Liver (tissue), 9 donors: ENCODE measurements around the gene ATAD1. TPM values are rescaled to one million over a fixed set of nuclear protein-coding genes. Genes with fewer than 3 reads are reported as not detected.
A peak's percentile ranks its signal among the peaks of the same experiment; 100 is the strongest.

Experiments used
- DNase-seq: peaks from one replicate; pipeline ENCODE4 v3.0.0-alpha.2; 2017; ENCODE audit warnings: low spot score
- H3K27ac ChIP-seq, 2 donors: one replicate each; pipeline ENCODE4 v1.7.0; 2013; ENCODE audit warnings: inconsistent platforms in 2 of 2, low read length in 2 of 2, control low read depth in 1 of 2, low read depth in 1 of 2, mild to moderate bottlenecking in 1 of 2
- H3K27me3 ChIP-seq, 4 donors: one replicate each; pipeline versions ENCODE4 v1.6.1 to v1.7.0; 2013; ENCODE audit warnings: low read length in 3 of 4, inconsistent platforms in 1 of 4, mild to moderate bottlenecking in 1 of 4, moderate library complexity in 1 of 4; ENCODE audit not compliant: control insufficient read depth in 4 of 4, insufficient read depth in 4 of 4
- H3K36me3 ChIP-seq, 4 donors: one replicate each; pipeline versions ENCODE4 v1.6.1 to v1.7.0; 2013; ENCODE audit warnings: low read length in 3 of 4, mild to moderate bottlenecking in 3 of 4, low read depth in 1 of 4, moderate library complexity in 1 of 4; ENCODE audit not compliant: control insufficient read depth in 4 of 4, insufficient read depth in 3 of 4
- H3K4me1 ChIP-seq, 4 donors: one replicate each; pipeline versions ENCODE4 v1.6.1 to v1.7.0; 2013; ENCODE audit warnings: low read length in 3 of 4, mild to moderate bottlenecking in 3 of 4, moderate library complexity in 1 of 4; ENCODE audit not compliant: control insufficient read depth in 4 of 4, insufficient read depth in 4 of 4
- H3K4me3 ChIP-seq, 3 donors: one replicate each; pipeline versions ENCODE4 v1.6.1 to v1.7.0; 2013; ENCODE audit warnings: low read length in 3 of 3, control low read depth in 1 of 3, low read depth in 1 of 3, mild to moderate bottlenecking in 1 of 3
- H3K9ac ChIP-seq, 2 donors: one replicate each; pipeline ENCODE4 v1.7.0; 2013; ENCODE audit warnings: low read length in 2 of 2, mild to moderate bottlenecking in 2 of 2, moderate library complexity in 2 of 2, control low read depth in 1 of 2, low read depth in 1 of 2
- H3K9me3 ChIP-seq, 4 donors: one replicate each; pipeline versions ENCODE4 v1.6.1 to v1.7.0; 2013; ENCODE audit warnings: low read length in 3 of 4; ENCODE audit not compliant: control insufficient read depth in 4 of 4
- FOXA2 ChIP-seq: IDR thresholded peaks from 2 replicates; pipeline ENCODE4 v1.6.1; 2016; ENCODE audit warnings: antibody characterized with exemption
- GABPA ChIP-seq, 2 donors: IDR thresholded peaks in 1 of 2; conservative IDR thresholded peaks in 1 of 2; 2 replicates each; pipeline ENCODE4 v1.6.1; 2016; ENCODE audit warnings: antibody characterized with exemption in 2 of 2, mild to moderate bottlenecking in 1 of 2, moderate library complexity in 1 of 2
- NR2F2 ChIP-seq: IDR thresholded peaks from 2 replicates; pipeline ENCODE4 v1.6.1; 2016; ENCODE audit warnings: antibody characterized with exemption
- RAD21 ChIP-seq, 2 donors: IDR thresholded peaks; 2 replicates each; pipeline ENCODE4 v1.6.1; 2016; ENCODE audit warnings: antibody characterized with exemption in 2 of 2, mild to moderate bottlenecking in 2 of 2
- RXRA ChIP-seq, 2 donors: IDR thresholded peaks; 2 replicates each; pipeline ENCODE4 v1.6.1; 2017 to 2018; ENCODE audit warnings: antibody characterized with exemption in 2 of 2, mild to moderate bottlenecking in 1 of 2
- WGBS: extraction: QIAGEN DNeasy Blood & Tissue Kit; methylation state at CpG from one replicate; pipeline ENCODE4 v1.1.7; 2013; 5-methylcytosine and 5-hydroxymethylcytosine counted together
- polyA plus RNA-seq, 2 donors: library from polyadenylated mRNA; stranded (reverse) in 1 of 2; unstranded in 1 of 2; fragments of 200-250 nt in 1 of 2; fragments of >200 nt in 1 of 2; fragmentation: Nextera tagmentation in 1 of 2; extraction: Ambion mirVana in 1 of 2; gene quantifications; one replicate each; pipeline versions ENCODE4 v1.2.1 to v1.2.3, GENCODE V29; 2013 to 2015
- total RNA-seq, 2 donors: library from RNA; depleted of rRNA; stranded (reverse); fragments of >200 nt; gene quantifications; one replicate each; pipeline ENCODE4 v1.2.3, GENCODE V29; 2014
- TF ChIP-seq, protein P1 (sequence below): IDR thresholded peaks from 2 replicates; pipeline ENCODE4 v1.6.1; 2016; ENCODE audit warnings: antibody characterized with exemption, mild to moderate bottlenecking
- TF ChIP-seq, protein P2 (sequence below): fragments of 150-350 bp; IDR thresholded peaks from 2 replicates; pipeline ENCODE4 v1.5.1; 2017; ENCODE audit warnings: improper control_type of control experiment, low read depth, low read length; ENCODE audit not compliant: missing input control
- TF ChIP-seq, protein P3 (sequence below): IDR thresholded peaks from 2 replicates; pipeline ENCODE4 v1.6.1; 2016; ENCODE audit warnings: antibody characterized with exemption
- donor health status: healthy.
- donor health status: healthy.
- donor health status: healthy.
- donor health status: healthy.
- donor health status: healthy.

Gene ATAD1
- total and polyA plus RNA-seq, 4 donors, result 12.6 to 33.4 (median 13.1) TPM

DNA sequence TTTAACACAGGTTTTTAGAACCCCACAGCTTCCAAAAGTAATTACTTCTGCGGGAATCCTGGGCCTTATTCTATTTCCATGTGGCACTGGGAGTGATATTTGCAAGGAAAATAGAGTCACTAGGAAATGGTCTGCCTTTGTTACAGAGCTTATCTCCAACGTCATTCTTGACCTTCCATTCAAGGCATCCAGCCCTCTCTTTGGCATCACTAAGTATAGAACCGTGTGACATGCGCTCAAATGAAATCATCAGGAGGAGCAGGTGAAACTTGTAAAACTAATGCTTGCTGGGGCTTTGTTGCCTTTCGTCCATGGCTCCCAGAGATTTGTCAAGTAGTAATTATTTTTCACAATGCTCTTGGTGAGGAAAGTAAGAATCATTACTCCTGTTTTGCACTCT lies 84.9 kb downstream of the ATAD1 start:
- Histone ChIP-seq H3K9ac (no peak overlapping the region), H3K4me1 (peaks cover 0 to 6% (median 0%) of the 10 kb centered on the region in 4 donors), H3K27me3 (no peaks in the 10 kb centered on the region), H3K36me3 (peaks cover 0 to 20% (median 2%) of the 10 kb centered on the region in 4 donors), H3K4me3 (no peak overlapping the region), H3K27ac (no peak overlapping the region), H3K9me3 (no peaks in the 10 kb centered on the region)
- DNase-seq, result no peak
- WGBS, result 80% methylated on average over 5 of the region's 5 CpGs
- TF ChIP-seq NR2F2, result no peak
- TF ChIP-seq RXRA (IDR thresholded peaks at IDR 0.05), result no peak

DNA sequence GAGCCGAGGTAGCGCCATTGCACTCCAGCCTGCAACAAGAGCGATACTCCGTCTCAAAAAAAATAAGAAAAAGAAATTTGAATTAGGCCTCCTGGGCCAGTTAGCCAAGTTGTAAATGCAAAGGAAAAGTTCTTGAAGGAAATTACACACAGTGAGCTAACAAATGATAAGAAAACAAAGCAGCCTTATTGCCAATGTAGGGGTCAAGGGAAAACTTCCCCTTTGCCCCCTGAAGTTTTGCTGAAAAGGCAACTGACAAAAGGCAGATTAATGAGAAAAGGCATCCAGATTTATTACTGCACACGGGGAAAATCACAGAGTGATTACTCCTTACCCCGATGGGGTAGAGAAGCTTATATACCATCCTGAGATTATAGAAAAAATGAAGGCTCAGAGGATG lies 88.1 kb downstream of the ATAD1 start:
- 86% methylated on average over 6 of the region's 6 CpGs for WGBS
- H3K36me3 ChIP-seq, result peaks cover 4 to 28% (median 4%) of the 10 kb centered on the region in 4 donors
- peak; percentile 12 for TF ChIP-seq NR2F2
- no peak for TF ChIP-seq GABPA (IDR thresholded peaks at IDR 0.05 in 1 of 2, conservative IDR thresholded peaks at IDR 0.05 in 1 of 2)

DNA sequence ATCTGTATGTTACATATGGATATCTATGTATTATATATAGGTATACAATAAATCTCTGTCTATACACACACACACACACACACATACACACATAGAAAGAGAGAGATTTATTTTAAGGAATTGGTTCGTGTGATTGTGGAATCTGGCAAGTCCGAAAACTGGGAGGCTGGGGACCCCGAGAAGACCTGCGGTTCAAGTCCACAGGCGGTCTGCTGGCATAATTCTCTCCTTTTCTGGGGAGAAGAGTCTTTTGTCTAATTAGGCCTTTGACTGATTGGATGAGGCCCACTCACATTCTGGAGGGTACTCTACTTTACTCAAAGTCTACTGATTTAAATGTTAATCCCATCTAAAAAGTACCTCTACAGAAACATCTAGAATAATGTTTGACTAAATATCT lies 93.2 kb downstream of the ATAD1 start:
- H3K36me3 ChIP-seq, result peaks cover 1 to 13% (median 8%) of the 10 kb centered on the region in 4 donors
- no peak overlapping the region for H3K4me3 ChIP-seq
- no peak for TF ChIP-seq GABPA (IDR thresholded peaks at IDR 0.05 in 1 of 2, conservative IDR thresholded peaks at IDR 0.05 in 1 of 2)
- TF ChIP-seq RXRA (IDR thresholded peaks at IDR 0.05), result no peak
- TF ChIP-seq, protein P1, sequence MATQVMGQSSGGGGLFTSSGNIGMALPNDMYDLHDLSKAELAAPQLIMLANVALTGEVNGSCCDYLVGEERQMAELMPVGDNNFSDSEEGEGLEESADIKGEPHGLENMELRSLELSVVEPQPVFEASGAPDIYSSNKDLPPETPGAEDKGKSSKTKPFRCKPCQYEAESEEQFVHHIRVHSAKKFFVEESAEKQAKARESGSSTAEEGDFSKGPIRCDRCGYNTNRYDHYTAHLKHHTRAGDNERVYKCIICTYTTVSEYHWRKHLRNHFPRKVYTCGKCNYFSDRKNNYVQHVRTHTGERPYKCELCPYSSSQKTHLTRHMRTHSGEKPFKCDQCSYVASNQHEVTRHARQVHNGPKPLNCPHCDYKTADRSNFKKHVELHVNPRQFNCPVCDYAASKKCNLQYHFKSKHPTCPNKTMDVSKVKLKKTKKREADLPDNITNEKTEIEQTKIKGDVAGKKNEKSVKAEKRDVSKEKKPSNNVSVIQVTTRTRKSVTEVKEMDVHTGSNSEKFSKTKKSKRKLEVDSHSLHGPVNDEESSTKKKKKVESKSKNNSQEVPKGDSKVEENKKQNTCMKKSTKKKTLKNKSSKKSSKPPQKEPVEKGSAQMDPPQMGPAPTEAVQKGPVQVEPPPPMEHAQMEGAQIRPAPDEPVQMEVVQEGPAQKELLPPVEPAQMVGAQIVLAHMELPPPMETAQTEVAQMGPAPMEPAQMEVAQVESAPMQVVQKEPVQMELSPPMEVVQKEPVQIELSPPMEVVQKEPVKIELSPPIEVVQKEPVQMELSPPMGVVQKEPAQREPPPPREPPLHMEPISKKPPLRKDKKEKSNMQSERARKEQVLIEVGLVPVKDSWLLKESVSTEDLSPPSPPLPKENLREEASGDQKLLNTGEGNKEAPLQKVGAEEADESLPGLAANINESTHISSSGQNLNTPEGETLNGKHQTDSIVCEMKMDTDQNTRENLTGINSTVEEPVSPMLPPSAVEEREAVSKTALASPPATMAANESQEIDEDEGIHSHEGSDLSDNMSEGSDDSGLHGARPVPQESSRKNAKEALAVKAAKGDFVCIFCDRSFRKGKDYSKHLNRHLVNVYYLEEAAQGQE, result no peak
- TF ChIP-seq NR2F2, result no peak
- DNase-seq, result no peak
- H3K9ac ChIP-seq, result no peak overlapping the region
- no peaks in the 10 kb centered on the region for H3K4me1 ChIP-seq
- WGBS, result 97% methylated on average over 5 of the region's 5 CpGs
- H3K9me3 ChIP-seq, result no peaks in the 10 kb centered on the region
- no peaks in the 10 kb centered on the region for H3K27me3 ChIP-seq
- no peak overlapping the region for H3K27ac ChIP-seq

More for the DNA sequence above, 88.1 kb downstream of the ATAD1 start:
- no peak overlapping the region for H3K4me3 ChIP-seq
- H3K4me1 ChIP-seq, result peaks cover 0 to 4% (median 0%) of the 10 kb centered on the region in 4 donors
- H3K9me3 ChIP-seq, result no peaks in the 10 kb centered on the region
- no peak overlapping the region for H3K9ac ChIP-seq
- no peak for DNase-seq
- no peak overlapping the region for H3K27ac ChIP-seq
- no peaks in the 10 kb centered on the region for H3K27me3 ChIP-seq

DNA sequence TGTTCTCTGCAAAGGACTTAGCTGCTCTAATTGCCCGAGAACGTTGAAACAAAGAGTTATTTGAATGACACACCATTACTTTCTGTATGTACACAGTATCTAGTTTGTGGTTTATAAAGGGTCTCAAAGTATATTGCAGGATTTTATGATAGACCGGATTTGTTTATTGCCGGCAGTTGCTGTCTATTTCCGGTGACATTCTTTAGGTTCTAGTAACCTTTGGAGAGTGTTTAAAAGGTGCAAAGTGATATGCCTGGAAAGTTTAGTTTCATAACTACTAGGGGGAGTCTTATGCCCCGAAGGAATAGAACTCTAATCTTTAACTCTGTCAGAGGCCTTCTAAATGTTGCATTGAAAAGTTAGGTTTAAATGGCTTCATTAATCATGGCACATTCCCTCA lies 94.5 kb downstream of the ATAD1 start:
- peaks cover 1 to 17% (median 12%) of the 10 kb centered on the region in 4 donors for H3K36me3 ChIP-seq
- DNase-seq, result no peak
- TF ChIP-seq, protein P2, sequence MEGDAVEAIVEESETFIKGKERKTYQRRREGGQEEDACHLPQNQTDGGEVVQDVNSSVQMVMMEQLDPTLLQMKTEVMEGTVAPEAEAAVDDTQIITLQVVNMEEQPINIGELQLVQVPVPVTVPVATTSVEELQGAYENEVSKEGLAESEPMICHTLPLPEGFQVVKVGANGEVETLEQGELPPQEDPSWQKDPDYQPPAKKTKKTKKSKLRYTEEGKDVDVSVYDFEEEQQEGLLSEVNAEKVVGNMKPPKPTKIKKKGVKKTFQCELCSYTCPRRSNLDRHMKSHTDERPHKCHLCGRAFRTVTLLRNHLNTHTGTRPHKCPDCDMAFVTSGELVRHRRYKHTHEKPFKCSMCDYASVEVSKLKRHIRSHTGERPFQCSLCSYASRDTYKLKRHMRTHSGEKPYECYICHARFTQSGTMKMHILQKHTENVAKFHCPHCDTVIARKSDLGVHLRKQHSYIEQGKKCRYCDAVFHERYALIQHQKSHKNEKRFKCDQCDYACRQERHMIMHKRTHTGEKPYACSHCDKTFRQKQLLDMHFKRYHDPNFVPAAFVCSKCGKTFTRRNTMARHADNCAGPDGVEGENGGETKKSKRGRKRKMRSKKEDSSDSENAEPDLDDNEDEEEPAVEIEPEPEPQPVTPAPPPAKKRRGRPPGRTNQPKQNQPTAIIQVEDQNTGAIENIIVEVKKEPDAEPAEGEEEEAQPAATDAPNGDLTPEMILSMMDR, result no peak
- TF ChIP-seq RXRA (IDR thresholded peaks at IDR 0.05), result no peak
- TF ChIP-seq, protein P3, sequence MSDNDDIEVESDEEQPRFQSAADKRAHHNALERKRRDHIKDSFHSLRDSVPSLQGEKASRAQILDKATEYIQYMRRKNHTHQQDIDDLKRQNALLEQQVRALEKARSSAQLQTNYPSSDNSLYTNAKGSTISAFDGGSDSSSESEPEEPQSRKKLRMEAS, result no peak
- TF ChIP-seq GABPA (IDR thresholded peaks at IDR 0.05 in 1 of 2, conservative IDR thresholded peaks at IDR 0.05 in 1 of 2), result no peak
- TF ChIP-seq FOXA2, result no peak
- no peak for TF ChIP-seq RAD21 (IDR thresholded peaks at IDR 0.05)
- no peaks in the 10 kb centered on the region for H3K27me3 ChIP-seq
- no peak overlapping the region for H3K27ac ChIP-seq
- WGBS, result 81% methylated on average over 6 of the region's 6 CpGs
- H3K9ac ChIP-seq, result no peak overlapping the region
- H3K9me3 ChIP-seq, result no peaks in the 10 kb centered on the region
- no peak overlapping the region for H3K4me3 ChIP-seq
- H3K4me1 ChIP-seq, result no peaks in the 10 kb centered on the region
